Liver (tissue), 3 donors: ENCODE data around the gene CCBE1.

Source experiments
- ATF3 ChIP-seq: IDR thresholded peaks from 2 replicates; pipeline ENCODE4 v1.6.1; 2016; ENCODE audit warnings: antibody characterized with exemption
- EGR1 ChIP-seq, 2 donors: IDR thresholded peaks; 2 replicates each; pipeline ENCODE4 v1.6.1; 2016 to 2018; ENCODE audit warnings: antibody characterized with exemption in 2 of 2, low read depth in 2 of 2
- HNF4G ChIP-seq: IDR thresholded peaks from 2 replicates; pipeline ENCODE4 v1.6.1; 2016; ENCODE audit warnings: antibody characterized with exemption
- RAD21 ChIP-seq, 2 donors: IDR thresholded peaks; 2 replicates each; pipeline ENCODE4 v1.6.1; 2016; ENCODE audit warnings: antibody characterized with exemption in 2 of 2, mild to moderate bottlenecking in 2 of 2
- TAF1 ChIP-seq: conservative IDR thresholded peaks from 2 replicates; pipeline ENCODE4 v1.6.1; 2016; ENCODE audit warnings: antibody characterized with exemption, mild to moderate bottlenecking
- YY1 ChIP-seq: IDR thresholded peaks from 2 replicates; pipeline ENCODE4 v1.6.1; 2016; ENCODE audit warnings: antibody characterized with exemption, mild to moderate bottlenecking
- TF ChIP-seq, protein P1 (sequence below): fragments of 150-350 bp; IDR thresholded peaks from 2 replicates; pipeline ENCODE4 v1.5.1; 2017; ENCODE audit warnings: improper control_type of control experiment, low read depth, low read length; ENCODE audit not compliant: missing input control
- TF ChIP-seq, protein P2 (sequence below): IDR thresholded peaks from 2 replicates; pipeline ENCODE4 v1.6.1; 2016; ENCODE audit warnings: antibody characterized with exemption, mild to moderate bottlenecking
- donor health status: healthy.
- donor health status: healthy.

GRCh38 chr18:59540780-59541179, 156.4 kb downstream of the CCBE1 start:
- TF ChIP-seq, protein P1, sequence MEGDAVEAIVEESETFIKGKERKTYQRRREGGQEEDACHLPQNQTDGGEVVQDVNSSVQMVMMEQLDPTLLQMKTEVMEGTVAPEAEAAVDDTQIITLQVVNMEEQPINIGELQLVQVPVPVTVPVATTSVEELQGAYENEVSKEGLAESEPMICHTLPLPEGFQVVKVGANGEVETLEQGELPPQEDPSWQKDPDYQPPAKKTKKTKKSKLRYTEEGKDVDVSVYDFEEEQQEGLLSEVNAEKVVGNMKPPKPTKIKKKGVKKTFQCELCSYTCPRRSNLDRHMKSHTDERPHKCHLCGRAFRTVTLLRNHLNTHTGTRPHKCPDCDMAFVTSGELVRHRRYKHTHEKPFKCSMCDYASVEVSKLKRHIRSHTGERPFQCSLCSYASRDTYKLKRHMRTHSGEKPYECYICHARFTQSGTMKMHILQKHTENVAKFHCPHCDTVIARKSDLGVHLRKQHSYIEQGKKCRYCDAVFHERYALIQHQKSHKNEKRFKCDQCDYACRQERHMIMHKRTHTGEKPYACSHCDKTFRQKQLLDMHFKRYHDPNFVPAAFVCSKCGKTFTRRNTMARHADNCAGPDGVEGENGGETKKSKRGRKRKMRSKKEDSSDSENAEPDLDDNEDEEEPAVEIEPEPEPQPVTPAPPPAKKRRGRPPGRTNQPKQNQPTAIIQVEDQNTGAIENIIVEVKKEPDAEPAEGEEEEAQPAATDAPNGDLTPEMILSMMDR: no peak
- TF ChIP-seq HNF4G: no peak
- TF ChIP-seq EGR1 (IDR thresholded peaks at IDR 0.05; ENCODE audit: low read depth in 2 of 2): no peak
- no peak for TF ChIP-seq RAD21 (IDR thresholded peaks at IDR 0.05)
- no peak for TF ChIP-seq YY1
- TF ChIP-seq TAF1: no peak
- TF ChIP-seq, protein P2, sequence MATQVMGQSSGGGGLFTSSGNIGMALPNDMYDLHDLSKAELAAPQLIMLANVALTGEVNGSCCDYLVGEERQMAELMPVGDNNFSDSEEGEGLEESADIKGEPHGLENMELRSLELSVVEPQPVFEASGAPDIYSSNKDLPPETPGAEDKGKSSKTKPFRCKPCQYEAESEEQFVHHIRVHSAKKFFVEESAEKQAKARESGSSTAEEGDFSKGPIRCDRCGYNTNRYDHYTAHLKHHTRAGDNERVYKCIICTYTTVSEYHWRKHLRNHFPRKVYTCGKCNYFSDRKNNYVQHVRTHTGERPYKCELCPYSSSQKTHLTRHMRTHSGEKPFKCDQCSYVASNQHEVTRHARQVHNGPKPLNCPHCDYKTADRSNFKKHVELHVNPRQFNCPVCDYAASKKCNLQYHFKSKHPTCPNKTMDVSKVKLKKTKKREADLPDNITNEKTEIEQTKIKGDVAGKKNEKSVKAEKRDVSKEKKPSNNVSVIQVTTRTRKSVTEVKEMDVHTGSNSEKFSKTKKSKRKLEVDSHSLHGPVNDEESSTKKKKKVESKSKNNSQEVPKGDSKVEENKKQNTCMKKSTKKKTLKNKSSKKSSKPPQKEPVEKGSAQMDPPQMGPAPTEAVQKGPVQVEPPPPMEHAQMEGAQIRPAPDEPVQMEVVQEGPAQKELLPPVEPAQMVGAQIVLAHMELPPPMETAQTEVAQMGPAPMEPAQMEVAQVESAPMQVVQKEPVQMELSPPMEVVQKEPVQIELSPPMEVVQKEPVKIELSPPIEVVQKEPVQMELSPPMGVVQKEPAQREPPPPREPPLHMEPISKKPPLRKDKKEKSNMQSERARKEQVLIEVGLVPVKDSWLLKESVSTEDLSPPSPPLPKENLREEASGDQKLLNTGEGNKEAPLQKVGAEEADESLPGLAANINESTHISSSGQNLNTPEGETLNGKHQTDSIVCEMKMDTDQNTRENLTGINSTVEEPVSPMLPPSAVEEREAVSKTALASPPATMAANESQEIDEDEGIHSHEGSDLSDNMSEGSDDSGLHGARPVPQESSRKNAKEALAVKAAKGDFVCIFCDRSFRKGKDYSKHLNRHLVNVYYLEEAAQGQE: no peak
- TF ChIP-seq ATF3: no peak
